Vagina (tissue), 2 donors: ENCODE results near the gene PDXK. TPM values are rescaled to one million over a fixed set of nuclear protein-coding genes. Genes with fewer than 3 reads are reported as not detected.
"Not testable (repeated sequence)": the region's sequence is repeated elsewhere in the genome, so short reads cannot be mapped to it uniquely, and the experiment has no call there.

ENCODE experiments used
- DNase-seq, 2 donors: peaks; one replicate each; pipeline ENCODE4 v3.0.0-alpha.2; 2017; ENCODE audit errors: extremely low spot score in 2 of 2
- H3K27ac ChIP-seq: fragments of 200-600 bp; sonication (generic); one replicate; pipeline ENCODE4 v1.5.1; 2019
- H3K27me3 ChIP-seq: fragments of 200-600 bp; sonication (generic); one replicate; pipeline ENCODE4 v1.5.1; 2019
- H3K36me3 ChIP-seq, 2 donors: fragments of 200-600 bp; sonication (generic); one replicate each; pipeline ENCODE4 v1.5.1; 2017 to 2019
- H3K4me1 ChIP-seq: fragments of 200-600 bp; sonication (generic); one replicate; pipeline ENCODE4 v1.5.1; 2019
- H3K4me3 ChIP-seq, 2 donors: fragments of 200-600 bp; sonication (generic); 1 replicate in 1 of 2; 2 replicates in 1 of 2; pipeline ENCODE4 v1.5.1; 2016 to 2019
- H3K9me3 ChIP-seq: fragments of 200-600 bp; sonication (generic); one replicate; pipeline ENCODE4 v1.5.1; 2019
- POLR2A ChIP-seq, 2 donors: fragments of 450-650 bp; IDR thresholded peaks; one replicate each; pipeline ENCODE4 v1.6.1; 2017; ENCODE audit warnings: antibody characterized with exemption in 2 of 2, mild to moderate bottlenecking in 2 of 2, moderate library complexity in 2 of 2
- POLR2AphosphoS5 ChIP-seq, 2 donors: sonication (generic); formaldehyde crosslinking; IDR thresholded peaks; one replicate each; pipeline ENCODE4 v1.9.0; 2017; ENCODE audit warnings: antibody characterized with exemption in 2 of 2, mild to moderate bottlenecking in 2 of 2, low read depth in 1 of 2; ENCODE audit not compliant: insufficient read depth in 1 of 2
- intact Hi-C: fragments of 100-400 bp; cut with DNase I; formaldehyde crosslinking; loops from one replicate; pipeline ENCODE4 v1.15.1; 2023
- total RNA-seq: library from RNA; depleted of rRNA; stranded (reverse); fragments of >200 nt; gene quantifications from one replicate; pipeline ENCODE4 v1.2.3, GENCODE V29; 2016
- TF ChIP-seq, protein P1 (sequence below), 3 experiments: fragments of 450-650 bp in 2 of 3; fragments of 200-600 bp in 1 of 3; sonication (generic) in 1 of 3; IDR thresholded peaks; one replicate each; pipeline ENCODE4 v1.5.1; 2017 to 2019; ENCODE audit warnings: antibody characterized with exemption in 3 of 3, mild to moderate bottlenecking in 2 of 3, moderate library complexity in 2 of 3

PDXK gene
- total RNA-seq, 1 donor from 2014 or later: 58.7 TPM

DNA sequence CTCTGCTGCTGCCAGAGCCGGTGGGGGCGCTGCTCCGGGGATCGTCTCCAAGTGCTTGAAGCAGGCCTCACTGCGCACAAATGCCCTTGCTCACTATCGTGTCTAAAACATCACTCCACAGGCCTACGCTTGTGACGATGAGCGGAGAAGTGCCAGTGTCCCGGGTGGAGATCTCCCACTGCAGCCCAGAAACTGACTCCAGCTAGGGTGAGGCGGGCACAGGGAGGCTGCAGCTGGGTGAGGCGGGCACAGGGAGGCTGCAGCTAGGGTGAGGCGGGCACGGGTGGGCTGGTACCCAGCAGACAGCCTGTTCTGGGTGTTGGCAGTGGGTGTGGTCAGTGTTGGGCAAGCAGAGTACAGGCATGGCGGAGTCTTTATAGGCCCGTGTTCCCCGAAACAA, 22.7 kb upstream of the PDXK start:
- Histone ChIP-seq H3K9me3 (no peaks in the 10 kb centered on the region), H3K27ac (no peak overlapping the region), H3K4me3 (no peak overlapping the region), H3K27me3 (no peaks in the 10 kb centered on the region), H3K36me3 (peaks cover 0 to 25% of the 10 kb centered on the region in 2 donors), H3K4me1 (no peaks in the 10 kb centered on the region)
- no peak for TF ChIP-seq POLR2A (IDR thresholded peaks at IDR 0.05)
- no peak for TF ChIP-seq POLR2AphosphoS5 (IDR thresholded peaks at IDR 0.05; ENCODE audit: insufficient read depth in 1 of 2, low read depth in 1 of 2)
- TF ChIP-seq, protein P1, sequence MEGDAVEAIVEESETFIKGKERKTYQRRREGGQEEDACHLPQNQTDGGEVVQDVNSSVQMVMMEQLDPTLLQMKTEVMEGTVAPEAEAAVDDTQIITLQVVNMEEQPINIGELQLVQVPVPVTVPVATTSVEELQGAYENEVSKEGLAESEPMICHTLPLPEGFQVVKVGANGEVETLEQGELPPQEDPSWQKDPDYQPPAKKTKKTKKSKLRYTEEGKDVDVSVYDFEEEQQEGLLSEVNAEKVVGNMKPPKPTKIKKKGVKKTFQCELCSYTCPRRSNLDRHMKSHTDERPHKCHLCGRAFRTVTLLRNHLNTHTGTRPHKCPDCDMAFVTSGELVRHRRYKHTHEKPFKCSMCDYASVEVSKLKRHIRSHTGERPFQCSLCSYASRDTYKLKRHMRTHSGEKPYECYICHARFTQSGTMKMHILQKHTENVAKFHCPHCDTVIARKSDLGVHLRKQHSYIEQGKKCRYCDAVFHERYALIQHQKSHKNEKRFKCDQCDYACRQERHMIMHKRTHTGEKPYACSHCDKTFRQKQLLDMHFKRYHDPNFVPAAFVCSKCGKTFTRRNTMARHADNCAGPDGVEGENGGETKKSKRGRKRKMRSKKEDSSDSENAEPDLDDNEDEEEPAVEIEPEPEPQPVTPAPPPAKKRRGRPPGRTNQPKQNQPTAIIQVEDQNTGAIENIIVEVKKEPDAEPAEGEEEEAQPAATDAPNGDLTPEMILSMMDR (IDR thresholded peaks at IDR 0.05): no peak
- intact Hi-C loops: no loop called here
- no peak for DNase-seq

DNA sequence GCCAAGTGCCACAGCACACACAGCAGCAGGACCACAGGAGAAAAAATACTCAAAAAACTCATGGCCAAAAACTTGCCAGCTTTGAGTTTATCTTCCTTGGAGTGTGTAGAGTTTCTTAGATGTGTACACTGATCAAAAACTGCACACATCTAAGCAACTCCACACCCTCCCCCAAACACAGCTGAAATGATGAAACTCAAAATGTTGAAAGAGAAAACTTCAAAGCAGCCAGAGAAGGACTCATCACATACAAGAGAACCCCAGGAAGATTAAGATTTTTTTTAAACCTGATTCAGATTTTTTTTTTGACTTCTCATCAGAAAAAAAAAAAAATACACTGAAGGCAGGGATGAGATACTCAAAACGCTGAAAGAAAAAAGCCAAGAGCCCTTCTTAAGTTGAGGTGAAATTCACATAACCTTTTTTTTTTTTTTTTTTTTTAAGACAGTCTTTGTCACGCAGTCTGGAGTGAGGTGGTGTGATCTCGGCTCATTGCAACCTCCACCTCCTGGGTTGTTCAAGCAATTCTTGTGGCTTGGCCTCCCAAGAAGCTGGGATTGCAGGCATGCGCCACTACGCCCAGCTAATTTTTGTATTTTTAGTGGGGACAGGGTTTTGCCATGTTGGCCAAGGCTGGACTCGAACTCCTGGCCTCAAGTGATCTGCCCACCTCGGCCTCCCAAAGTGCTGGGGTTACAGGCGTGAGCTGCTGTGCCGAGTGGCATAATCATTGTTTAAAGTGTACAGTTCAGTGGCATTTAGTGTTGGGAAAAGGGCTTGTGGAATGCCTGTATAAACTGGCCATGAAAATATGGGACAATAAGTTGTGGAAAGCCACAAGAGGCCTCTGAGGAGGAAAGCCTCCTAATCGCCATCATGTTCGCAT, 20.9 kb upstream of the PDXK start:
- H3K4me3 ChIP-seq: no peak overlapping the region
- H3K27ac ChIP-seq: no peak overlapping the region
- DNase-seq: no peak
- H3K4me1 ChIP-seq: no peaks in the 10 kb centered on the region
- no peaks in the 10 kb centered on the region for H3K9me3 ChIP-seq
- no peaks in the 10 kb centered on the region for H3K27me3 ChIP-seq
- H3K36me3 ChIP-seq: peaks cover 0 to 10% of the 10 kb centered on the region in 2 donors
- TF ChIP-seq POLR2A (IDR thresholded peaks at IDR 0.05): no peak
- TF ChIP-seq, protein P1 (IDR thresholded peaks at IDR 0.05): no peak
- no peak for TF ChIP-seq POLR2AphosphoS5 (IDR thresholded peaks at IDR 0.05; ENCODE audit: insufficient read depth in 1 of 2, low read depth in 1 of 2)
- intact Hi-C loops: no loop called here

- intact Hi-C loops, H3K27me3 ChIP-seq, DNase-seq, H3K9me3 ChIP-seq, H3K36me3 ChIP-seq, H3K4me1 ChIP-seq, H3K27ac ChIP-seq, H3K4me3 ChIP-seq: not testable (repeated sequence)
Measured at GRCh38 chr21:43699492-43699777, 19.5 kb upstream of the PDXK start.

DNA sequence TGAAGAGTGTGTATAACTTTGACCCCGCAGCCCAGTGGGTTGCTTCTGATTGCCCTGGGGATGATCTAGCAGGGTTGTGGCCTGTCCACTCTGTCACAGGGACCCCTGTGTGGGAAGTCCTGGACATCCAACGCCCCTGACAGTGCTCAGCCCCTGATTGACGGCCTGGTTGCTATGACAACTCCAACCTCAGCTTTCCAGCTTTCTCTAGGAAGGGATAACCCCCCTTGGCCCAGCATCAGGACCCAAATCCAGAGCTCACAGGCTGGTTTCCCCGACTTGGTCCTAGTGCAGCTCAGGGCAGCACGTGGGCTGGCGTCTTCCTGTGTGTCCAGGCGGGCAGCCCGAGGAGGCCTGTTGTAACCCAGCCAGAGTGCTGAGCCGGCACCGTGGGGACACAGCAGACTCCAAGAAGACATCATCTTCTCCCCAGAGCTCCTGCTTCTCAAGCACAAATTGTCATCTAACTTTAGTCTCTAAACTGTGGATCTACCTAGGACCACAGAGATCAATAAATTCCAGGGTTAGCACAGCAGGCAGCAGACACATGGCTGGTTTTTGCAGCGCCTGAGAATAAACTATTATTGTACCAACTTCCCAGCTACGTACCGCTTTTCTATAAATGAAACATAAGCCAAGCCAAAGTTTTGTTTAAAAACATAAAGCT, 18.9 kb upstream of the PDXK start:
- intact Hi-C loops: no loop called here
- Histone ChIP-seq H3K36me3 (no peaks in the 10 kb centered on the region), H3K27ac (no peak overlapping the region), H3K4me3 (no peak overlapping the region), H3K27me3 (no peaks in the 10 kb centered on the region), H3K4me1 (no peaks in the 10 kb centered on the region), H3K9me3 (no peaks in the 10 kb centered on the region)
- TF ChIP-seq, protein P1 (IDR thresholded peaks at IDR 0.05): no peak
- TF ChIP-seq POLR2A (IDR thresholded peaks at IDR 0.05): no peak
- no peak for TF ChIP-seq POLR2AphosphoS5 (IDR thresholded peaks at IDR 0.05; ENCODE audit: insufficient read depth in 1 of 2, low read depth in 1 of 2)
- DNase-seq: no peak

DNA sequence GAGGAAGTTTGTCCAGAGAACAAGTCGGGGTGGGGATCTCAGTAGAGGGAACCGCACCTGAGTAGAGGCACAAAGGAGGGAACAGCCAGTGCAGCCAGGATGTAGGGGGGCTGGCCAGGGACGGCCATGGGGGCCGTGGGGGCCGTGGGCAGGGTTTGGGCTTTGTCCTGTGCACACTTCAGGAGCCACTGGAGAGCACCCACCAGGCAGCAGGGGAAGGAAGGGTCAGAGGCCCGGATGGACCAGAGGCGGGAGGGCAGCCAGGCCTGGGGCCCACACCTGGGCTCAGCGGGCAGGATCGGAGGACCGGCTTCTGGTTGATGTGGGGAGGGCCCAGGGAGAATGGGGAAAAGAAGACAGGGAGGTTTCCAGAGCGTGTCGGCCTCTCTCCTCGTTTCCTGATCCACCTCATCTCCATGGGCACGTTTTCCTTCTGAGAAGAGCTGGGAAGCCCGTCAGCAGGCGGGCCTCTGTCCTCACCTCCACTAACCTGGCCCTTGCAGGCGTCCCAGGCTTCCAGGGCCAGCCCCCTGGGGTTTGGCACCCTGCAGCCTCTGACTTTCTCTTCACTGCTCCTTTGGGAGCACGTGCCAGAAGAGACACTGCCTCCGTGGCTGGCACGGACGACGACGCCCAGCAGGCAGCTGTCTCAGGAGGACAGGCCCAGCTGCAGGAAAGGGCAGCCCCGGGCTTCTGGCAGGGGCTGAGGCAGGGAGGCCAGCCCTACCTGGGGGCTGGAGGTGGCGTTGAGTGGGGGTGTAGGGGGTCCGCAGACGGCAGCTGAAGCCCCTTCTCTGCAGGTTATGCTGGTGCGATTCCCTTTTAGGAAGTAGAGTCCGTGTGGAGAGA, 16.8 kb upstream of the PDXK start:
- no peaks in the 10 kb centered on the region for H3K4me1 ChIP-seq
- H3K9me3 ChIP-seq: no peaks in the 10 kb centered on the region
- no peak for DNase-seq
- no peak overlapping the region for H3K4me3 ChIP-seq
- H3K36me3 ChIP-seq: no peaks in the 10 kb centered on the region
- no peaks in the 10 kb centered on the region for H3K27me3 ChIP-seq
- H3K27ac ChIP-seq: no peak overlapping the region
- TF ChIP-seq, protein P1 (IDR thresholded peaks at IDR 0.05): no peak
- TF ChIP-seq POLR2A (IDR thresholded peaks at IDR 0.05): no peak
- TF ChIP-seq POLR2AphosphoS5 (IDR thresholded peaks at IDR 0.05; ENCODE audit: insufficient read depth in 1 of 2, low read depth in 1 of 2): no peak
- intact Hi-C loops: no loop called here
